HEK293T (cell line): ENCODE measurements around the gene NRG2.

ENCODE experiments used
- ARNT ChIP-seq: fragments of 450-650 bp; IDR thresholded peaks from 2 replicates; pipeline ENCODE4 v1.6.1; 2017; ENCODE audit warnings: mild to moderate bottlenecking
- ELF4 ChIP-seq: fragments of 450-650 bp; IDR thresholded peaks from 2 replicates; pipeline ENCODE4 v1.6.1; 2017; ENCODE audit warnings: antibody characterized with exemption
- FOXA1 ChIP-seq: fragments of 450-650 bp; IDR thresholded peaks from 2 replicates; pipeline ENCODE4 v1.6.1; 2016; ENCODE audit warnings: mild to moderate bottlenecking
- NFRKB ChIP-seq: fragments of 450-650 bp; IDR thresholded peaks from 2 replicates; pipeline ENCODE4 v1.6.1; 2016; ENCODE audit warnings: mild to moderate bottlenecking, moderate library complexity
- SP1 ChIP-seq: fragments of 450-650 bp; IDR thresholded peaks from 2 replicates; pipeline ENCODE4 v1.6.1; 2017

DNA sequence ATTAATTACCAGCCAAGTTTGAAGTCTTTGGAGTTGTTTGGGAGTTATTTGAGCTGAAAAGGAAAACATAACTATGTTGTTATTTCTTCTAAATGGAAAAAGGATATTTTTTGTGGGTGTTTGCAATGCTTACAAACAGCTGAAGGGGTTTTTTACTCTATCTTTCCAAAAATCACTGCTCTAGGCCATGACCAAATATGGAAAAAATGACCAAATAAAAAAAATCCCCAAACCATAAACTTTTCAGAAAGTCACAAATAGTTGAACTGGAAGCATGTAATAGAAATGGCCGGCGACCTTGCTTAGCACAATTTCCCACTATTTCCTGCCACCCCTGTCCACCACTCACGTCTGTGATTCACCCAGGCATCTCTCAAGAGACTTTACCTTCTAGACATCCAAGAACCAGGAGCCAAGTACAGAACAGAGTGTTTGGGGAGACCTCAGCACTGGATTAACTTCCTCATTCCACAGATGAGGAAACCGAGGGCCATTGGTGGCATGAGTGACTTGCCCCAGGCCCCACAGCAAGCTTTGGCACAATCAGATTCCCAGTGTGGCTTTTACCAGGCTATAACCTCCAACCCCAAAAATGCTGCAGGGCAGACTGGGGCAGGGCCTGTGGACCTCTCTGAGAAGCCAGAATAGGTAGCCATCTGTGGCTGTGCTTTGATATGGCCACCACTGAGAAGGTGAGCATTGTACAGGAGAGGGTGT, 84.5 kb downstream of the NRG2 start:
- TF ChIP-seq SP1 (no peak), ARNT (no peak), FOXA1 (no peak), ELF4 (no peak), NFRKB (no peak)
